HEK293 (cell line): Measurements from ENCODE around the gene ST6GALNAC6.

Experiments
- CTCF ChIA-PET: fragments of 350-600 bp; formaldehyde crosslinking; extraction: SDS; loops from one replicate; lab custom pipeline; 2021; ENCODE audit warnings: antibody characterized with exemption; lab: Yijun Ruan, JAX
- POLR2A ChIA-PET: fragments of 300-600 bp; formaldehyde crosslinking; extraction: SDS; loops from one replicate; lab custom pipeline; 2020; ENCODE audit warnings: antibody characterized with exemption, inconsistent platforms; lab: Yijun Ruan, JAX
- H3K27ac ChIP-seq: fragments of 200-500 bp; sonication (Bioruptor generic); 2 replicates; pipeline ENCODE4 v1.5.1; 2014; ENCODE audit warnings: low read depth, low read length, control low read depth, inconsistent platforms; ENCODE audit errors: extremely low read depth
- H3K36me3 ChIP-seq, 2 experiments: fragments of 200-500 bp in 1 of 2; sonication (Bioruptor generic) in 1 of 2; 1 replicate in 1 of 2; 2 replicates in 1 of 2; pipeline ENCODE4 v1.5.1; 2014 to 2017; ENCODE audit warnings: inconsistent platforms in 2 of 2, low read length in 2 of 2; ENCODE audit not compliant: control insufficient read depth in 2 of 2, insufficient read depth in 1 of 2
- H3K4me1 ChIP-seq: fragments of 200-500 bp; sonication (Bioruptor generic); 2 replicates; pipeline ENCODE4 v1.5.1; 2014; ENCODE audit warnings: mild to moderate bottlenecking, low read length, inconsistent platforms; ENCODE audit not compliant: control insufficient read depth, insufficient read depth
- H3K4me3 ChIP-seq: 2 replicates; pipeline ENCODE4 v1.5.1; 2011; ENCODE audit warnings: low read depth, mild to moderate bottlenecking, control low read depth, low read length, moderate library complexity
- H3K9me3 ChIP-seq: fragments of 200-500 bp; sonication (Bioruptor generic); 2 replicates; pipeline ENCODE4 v1.5.1; 2014; ENCODE audit warnings: low read depth, low read length, inconsistent platforms; ENCODE audit not compliant: control insufficient read depth, insufficient read depth
- AEBP2 ChIP-seq: fragments of 450-650 bp; formaldehyde crosslinking; IDR thresholded peaks from 2 replicates; pipeline ENCODE4 v1.5.1; 2016; ENCODE audit warnings: missing biosample characterization, missing genetic modification characterization, borderline replicate concordance
- CTCF ChIP-seq: fragments of 450-650 bp; formaldehyde crosslinking; IDR thresholded peaks from 2 replicates; pipeline ENCODE4 v1.5.1; 2016; ENCODE audit warnings: missing biosample characterization, missing genetic modification characterization
- ELK4 ChIP-seq: IDR thresholded peaks from 2 replicates; pipeline ENCODE4 v1.6.1; 2011; ENCODE audit warnings: mild to moderate bottlenecking, low read depth, low read length, borderline replicate concordance
- GFI1B ChIP-seq: fragments of 450-650 bp; formaldehyde crosslinking; IDR thresholded peaks from 2 replicates; pipeline ENCODE4 v1.5.1; 2016; ENCODE audit warnings: missing biosample characterization, missing genetic modification characterization
- KLF9 ChIP-seq: fragments of 450-650 bp; formaldehyde crosslinking; IDR thresholded peaks from 2 replicates; pipeline ENCODE4 v1.5.1; 2016; ENCODE audit warnings: missing biosample characterization, missing genetic modification characterization, low read depth
- PRDM1 ChIP-seq: fragments of 450-650 bp; formaldehyde crosslinking; IDR thresholded peaks from 2 replicates; pipeline ENCODE4; 2016; ENCODE audit warnings: missing biosample characterization, missing genetic modification characterization
- RBAK ChIP-seq: fragments of 450-650 bp; formaldehyde crosslinking; IDR thresholded peaks from 2 replicates; pipeline ENCODE4 v1.5.1; 2016; ENCODE audit warnings: missing biosample characterization, missing genetic modification characterization
- SP3 ChIP-seq: fragments of 450-650 bp; formaldehyde crosslinking; IDR thresholded peaks from 2 replicates; pipeline ENCODE4 v1.5.1; 2016; ENCODE audit warnings: missing biosample characterization, missing genetic modification characterization
- TSHZ1 ChIP-seq: fragments of 450-650 bp; formaldehyde crosslinking; IDR thresholded peaks from 2 replicates; pipeline ENCODE4 v1.5.1; 2016; ENCODE audit warnings: missing biosample characterization, missing genetic modification characterization, borderline replicate concordance
- ZBTB20 ChIP-seq: fragments of 450-650 bp; formaldehyde crosslinking; IDR thresholded peaks from 2 replicates; pipeline ENCODE4 v1.5.1; 2016; ENCODE audit warnings: missing biosample characterization, missing genetic modification characterization
- ZFP69B ChIP-seq: fragments of 450-650 bp; formaldehyde crosslinking; IDR thresholded peaks from 2 replicates; pipeline ENCODE4 v1.5.1; 2016; ENCODE audit warnings: missing biosample characterization, missing genetic modification characterization
- ZNF138 ChIP-seq: fragments of 450-650 bp; formaldehyde crosslinking; IDR thresholded peaks from 2 replicates; pipeline ENCODE4 v1.5.1; 2016; ENCODE audit warnings: missing biosample characterization, missing genetic modification characterization, borderline replicate concordance
- ZNF18 ChIP-seq: fragments of 450-650 bp; formaldehyde crosslinking; IDR thresholded peaks from 2 replicates; pipeline ENCODE4 v1.5.1; 2016; ENCODE audit warnings: missing biosample characterization, missing genetic modification characterization
- ZNF24 ChIP-seq: fragments of 450-650 bp; formaldehyde crosslinking; IDR thresholded peaks from 2 replicates; pipeline ENCODE4 v1.5.1; 2016; ENCODE audit warnings: missing biosample characterization, missing genetic modification characterization
- ZNF311 ChIP-seq: fragments of 450-650 bp; formaldehyde crosslinking; IDR thresholded peaks from 2 replicates; pipeline ENCODE4 v1.5.1; 2017; ENCODE audit warnings: missing biosample characterization, missing genetic modification characterization, borderline replicate concordance
- ZNF555 ChIP-seq: fragments of 450-650 bp; formaldehyde crosslinking; conservative IDR thresholded peaks from 2 replicates; pipeline ENCODE4 v1.5.1; 2017; ENCODE audit warnings: missing biosample characterization, mild to moderate bottlenecking, missing genetic modification characterization, inconsistent platforms
- ZNF558 ChIP-seq: fragments of 450-650 bp; formaldehyde crosslinking; IDR thresholded peaks from 2 replicates; pipeline ENCODE4 v1.5.1; 2016; ENCODE audit warnings: missing biosample characterization, missing genetic modification characterization
- ZNF624 ChIP-seq: fragments of 450-650 bp; formaldehyde crosslinking; IDR thresholded peaks from 2 replicates; pipeline ENCODE4 v1.5.1; 2017; ENCODE audit warnings: missing biosample characterization, missing genetic modification characterization
- ZNF658 ChIP-seq: fragments of 450-650 bp; formaldehyde crosslinking; IDR thresholded peaks from 2 replicates; pipeline ENCODE4; 2016; ENCODE audit warnings: missing biosample characterization, missing genetic modification characterization
- ZNF660 ChIP-seq: fragments of 450-650 bp; IDR thresholded peaks from 2 replicates; pipeline ENCODE4 v1.5.1; 2018; ENCODE audit warnings: missing biosample characterization, mild to moderate bottlenecking, missing genetic modification characterization
- ZNF707 ChIP-seq: fragments of 450-650 bp; formaldehyde crosslinking; IDR thresholded peaks from 2 replicates; pipeline ENCODE4 v1.5.1; 2016; ENCODE audit warnings: missing biosample characterization, missing genetic modification characterization

Gene ST6GALNAC6

GRCh38 chr9:127919253-127919815 is 19.9 kb upstream of the ST6GALNAC6 start (continued):
- no peak for TF ChIP-seq ZNF18 (tag by site-specific recombination)
- no peak for TF ChIP-seq ZNF658 (tag by site-specific recombination)
- TF ChIP-seq PRDM1 (tag by site-specific recombination) = peak; percentile 83
- TF ChIP-seq RBAK (tag by site-specific recombination) = no peak
- no peak for TF ChIP-seq TSHZ1
- no peak; the same call in 1 of the 2 replicates for TF ChIP-seq ZFP69B (tag by site-specific recombination)
- TF ChIP-seq ZBTB20 (tag by site-specific recombination) = no peak
- TF ChIP-seq ELK4 = no peak
- TF ChIP-seq ZNF555 (tag by site-specific recombination) = no peak
- no peak for TF ChIP-seq ZNF311 (tag by site-specific recombination)

- H3K4me1 ChIP-seq = peaks cover 3% of the 10 kb centered on the region; the same call in 1 of the 2 replicates
- CTCF ChIA-PET = interaction anchor here (0.6 to 8.6 kb wide), 11 partner anchors 49 to 498 kb away, joined by 3 to 65 read pairs (median 5); partner anchors contain the start of gene TOR2A
- no peak overlapping the region for H3K27ac ChIP-seq
- no peaks in the 10 kb centered on the region for H3K9me3 ChIP-seq
- peaks cover 0 to 5% of the 10 kb centered on the region in 2 experiments; a peak in 1 of 3 replicates for H3K36me3 ChIP-seq
- no peak overlapping the region for H3K4me3 ChIP-seq
- POLR2A ChIA-PET = interaction anchor here (1.7 kb wide), 1 partner anchor 184 kb away, joined by 5 read pairs; the partner anchor contains the start of gene TOR2A
- TF ChIP-seq CTCF (tag by site-specific recombination) (peak; percentile 37; the same call in 1 of the 2 replicates), ZNF558 (tag by site-specific recombination) (no peak), ZNF660 (tag by site-specific recombination) (no peak), ZNF624 (tag by site-specific recombination) (no peak), ZNF707 (tag by site-specific recombination) (no peak), GFI1B (no peak), ZNF24 (tag by site-specific recombination) (no peak), SP3 (tag by site-specific recombination) (no peak; the same call in 1 of the 2 replicates), ZNF138 (tag by site-specific recombination) (no peak), KLF9 (tag by site-specific recombination) (0 out of 2 replicates have a peak, but pooled peaks have one; percentile 25), AEBP2 (tag by site-specific recombination) (no peak)
Observed at GRCh38 chr9:127918183-127919107, 19.0 kb upstream of the ST6GALNAC6 start.
